ENCODE data around the gene UMAD1.

DNA sequence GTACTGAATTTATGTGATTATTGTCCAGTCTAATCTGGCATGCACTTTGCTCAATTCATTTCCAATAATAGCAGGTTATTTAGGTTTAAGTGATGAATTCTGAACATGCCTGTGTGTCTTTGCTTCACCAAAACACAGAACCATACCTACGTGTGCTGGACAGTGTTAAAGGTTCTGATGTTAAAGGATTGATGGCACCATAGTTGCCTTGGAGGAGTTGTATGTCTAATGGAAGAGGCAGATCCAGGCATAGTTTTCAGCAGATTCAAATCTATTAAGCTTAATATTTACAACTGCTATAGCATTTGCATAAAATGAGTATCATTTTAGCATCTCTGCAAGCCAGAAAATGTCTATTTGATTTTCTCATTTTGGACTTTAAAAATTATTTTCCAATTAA, 28.0 kb upstream of the UMAD1 start:
- TF ChIP-seq, protein P1, sequence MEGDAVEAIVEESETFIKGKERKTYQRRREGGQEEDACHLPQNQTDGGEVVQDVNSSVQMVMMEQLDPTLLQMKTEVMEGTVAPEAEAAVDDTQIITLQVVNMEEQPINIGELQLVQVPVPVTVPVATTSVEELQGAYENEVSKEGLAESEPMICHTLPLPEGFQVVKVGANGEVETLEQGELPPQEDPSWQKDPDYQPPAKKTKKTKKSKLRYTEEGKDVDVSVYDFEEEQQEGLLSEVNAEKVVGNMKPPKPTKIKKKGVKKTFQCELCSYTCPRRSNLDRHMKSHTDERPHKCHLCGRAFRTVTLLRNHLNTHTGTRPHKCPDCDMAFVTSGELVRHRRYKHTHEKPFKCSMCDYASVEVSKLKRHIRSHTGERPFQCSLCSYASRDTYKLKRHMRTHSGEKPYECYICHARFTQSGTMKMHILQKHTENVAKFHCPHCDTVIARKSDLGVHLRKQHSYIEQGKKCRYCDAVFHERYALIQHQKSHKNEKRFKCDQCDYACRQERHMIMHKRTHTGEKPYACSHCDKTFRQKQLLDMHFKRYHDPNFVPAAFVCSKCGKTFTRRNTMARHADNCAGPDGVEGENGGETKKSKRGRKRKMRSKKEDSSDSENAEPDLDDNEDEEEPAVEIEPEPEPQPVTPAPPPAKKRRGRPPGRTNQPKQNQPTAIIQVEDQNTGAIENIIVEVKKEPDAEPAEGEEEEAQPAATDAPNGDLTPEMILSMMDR (IDR thresholded peaks at IDR 0.05): no peak
- TF ChIP-seq POLR2A (IDR thresholded peaks at IDR 0.05; ENCODE audit: low read depth) (no peak), EP300 (IDR thresholded peaks at IDR 0.05) (no peak)
